Stimulated activated CD8-positive, alpha-beta memory T cell treated with anti-CD3 and anti-CD28 coated beads, Interleukin-4, amount 100 ng/mL, for 1 hour (primary cell): ENCODE results near the gene RUSC2.
"Not testable (repeated sequence)": the region's sequence is repeated elsewhere in the genome, so short reads cannot be mapped to it uniquely, and the experiment has no call there.

Experiments used
- DNase-seq, 2 donors: peaks; one replicate each; pipeline ENCODE4 v3.0.0-alpha.2; 2020; ENCODE audit warnings: low read depth in 2 of 2, low spot score in 1 of 2

The RUSC2 gene

GRCh38 chr9:35522187-35522586, 32.3 kb downstream of the RUSC2 start:
- no peak for DNase-seq

GRCh38 chr9:35522700-35523099, 32.8 kb downstream of the RUSC2 start:
- no peak for DNase-seq

- not testable (repeated sequence) for DNase-seq
Measured at GRCh38 chr9:35523556-35523955, 33.6 kb downstream of the RUSC2 start.

- no peak for DNase-seq
Measured at GRCh38 chr9:35526087-35526801, 36.3 kb downstream of the RUSC2 start.

DNA sequence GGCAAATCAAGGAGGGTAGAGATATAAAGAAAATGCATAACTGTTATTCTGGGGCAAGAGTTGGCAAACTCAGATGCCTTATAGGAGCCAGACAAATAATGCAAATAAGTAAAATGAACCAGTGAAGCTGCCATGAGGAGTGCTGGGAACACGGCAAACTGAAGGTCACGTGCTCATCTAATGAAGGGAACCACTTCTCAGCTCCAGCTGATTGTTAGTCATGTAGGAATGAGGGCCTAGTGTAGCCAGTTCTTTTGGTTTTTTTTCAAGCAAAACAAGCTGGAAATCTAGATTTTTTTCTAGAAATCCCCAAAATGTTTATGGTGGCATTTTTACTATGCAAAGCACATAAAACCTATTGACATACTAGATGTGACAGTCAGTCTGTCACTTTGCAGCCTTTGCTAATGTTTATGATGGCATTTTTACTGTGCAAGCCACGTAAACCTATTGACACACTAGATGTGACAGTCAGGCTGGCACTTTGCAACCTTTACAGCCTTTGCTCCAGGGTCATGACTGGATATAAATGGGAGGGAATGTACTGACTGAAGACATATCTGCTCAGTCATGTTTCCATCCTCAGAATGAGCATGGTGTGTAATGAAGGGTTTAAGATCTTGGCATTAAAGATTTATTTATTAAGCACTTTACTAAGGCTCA, 39.4 kb downstream of the RUSC2 start:
- no peak for DNase-seq

DNA sequence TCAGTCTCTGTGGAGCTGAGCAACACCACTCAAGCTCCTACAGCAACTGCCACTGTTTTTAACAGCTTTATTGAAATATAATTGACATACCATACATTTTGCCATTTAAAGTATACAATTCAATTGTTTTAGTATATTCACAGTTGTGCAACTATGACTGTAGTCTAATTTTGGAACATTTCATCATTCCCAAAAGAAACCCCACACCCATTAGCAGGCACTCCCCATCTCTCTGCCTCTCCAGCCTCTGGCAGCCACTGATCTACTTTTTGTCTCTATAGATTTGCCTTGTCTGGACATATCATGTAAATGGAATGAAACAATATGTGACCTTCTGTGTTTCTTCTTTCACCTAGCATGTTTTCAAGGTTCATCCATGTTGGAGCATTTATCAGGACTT, 43.5 kb downstream of the RUSC2 start:
- DNase-seq, result no peak

DNA sequence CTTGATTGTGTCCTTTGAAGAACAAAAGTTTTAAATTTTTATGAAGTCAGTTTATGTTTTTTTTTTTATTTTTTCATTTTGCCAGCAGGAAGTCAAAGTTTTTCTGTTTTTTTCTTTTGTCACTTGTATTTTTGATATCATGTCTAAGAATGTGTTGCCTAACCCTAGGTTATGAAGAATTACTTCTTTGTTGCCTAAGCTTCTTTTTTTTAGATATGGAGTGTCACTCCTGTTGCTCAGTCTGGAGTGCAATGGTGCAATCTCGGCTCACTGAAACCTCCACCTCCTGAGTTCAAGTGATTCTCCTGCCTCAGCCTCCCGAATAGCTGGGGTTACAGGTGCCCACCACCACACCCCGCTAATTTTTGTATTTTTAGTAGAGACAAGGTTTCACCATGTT, 45.0 kb downstream of the RUSC2 start:
- not testable (repeated sequence) for DNase-seq

DNA sequence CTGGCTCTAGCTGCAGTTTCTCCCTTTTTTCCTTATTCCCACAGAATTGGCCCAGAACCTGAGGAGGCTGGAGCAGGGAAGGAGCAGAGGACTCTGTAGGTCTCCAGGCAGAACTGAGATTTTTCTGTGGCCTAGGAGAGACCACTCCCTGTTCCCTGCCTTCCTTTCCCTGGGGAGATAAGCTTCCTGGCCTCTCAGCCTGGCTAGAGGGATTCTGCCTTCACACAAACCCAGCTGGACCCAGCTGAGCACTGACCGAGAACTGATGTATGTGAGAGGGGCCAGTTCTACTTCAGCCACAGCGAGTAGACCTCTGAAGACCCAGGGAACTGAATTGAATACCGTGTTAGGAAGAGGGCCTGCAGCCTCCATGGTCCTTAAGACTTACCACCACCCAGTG, 48.0 kb downstream of the RUSC2 start:
- DNase-seq, result no peak

DNA sequence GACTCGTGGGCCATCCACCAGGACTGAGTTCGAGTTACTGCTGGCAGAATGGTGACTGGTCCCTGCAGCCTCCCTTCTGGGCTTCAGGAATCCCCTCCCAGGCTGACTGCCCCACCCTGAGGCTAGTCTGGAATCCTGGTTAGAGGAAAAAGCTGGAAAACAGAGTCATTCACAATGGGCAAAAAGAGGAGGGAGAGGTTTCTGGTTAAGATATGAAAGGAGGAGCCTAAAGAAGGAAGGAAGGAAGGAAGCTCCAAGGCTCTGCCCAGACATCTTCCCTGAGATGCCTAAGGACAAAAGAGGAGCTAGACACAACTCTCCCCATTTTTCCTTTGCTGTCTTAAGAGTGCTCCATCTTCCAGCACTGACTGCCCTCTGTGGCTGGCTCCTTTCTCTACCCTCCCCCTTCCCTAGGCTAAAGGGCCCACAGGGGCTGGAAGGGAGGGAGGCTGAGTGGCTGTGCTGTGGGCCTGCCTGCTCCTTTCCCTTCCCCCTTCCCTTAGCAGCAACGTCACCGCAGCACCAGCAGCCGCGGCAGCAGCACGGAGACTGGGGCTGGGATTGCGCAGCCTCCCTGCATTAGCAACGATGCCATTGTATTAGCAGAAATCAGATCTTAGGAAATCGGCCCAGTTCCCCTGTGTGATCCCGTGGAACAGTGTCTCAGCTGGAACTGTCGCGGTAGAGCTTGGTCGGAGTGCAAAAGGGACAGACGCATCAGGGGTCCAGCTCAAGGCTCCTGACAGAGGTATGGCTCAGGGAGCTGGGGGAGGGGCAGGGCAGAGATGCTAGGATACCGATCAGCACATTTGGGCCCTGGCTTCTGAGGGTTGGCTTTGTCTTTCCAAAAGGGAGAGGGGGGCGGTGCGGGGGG, 48.7 kb downstream of the RUSC2 start:
- no peak for DNase-seq
